ENCODE results near the gene WTAP. TPM values are rescaled to one million over a fixed set of nuclear protein-coding genes. Genes with fewer than 3 reads are reported as not detected.
"Not testable (repeated sequence)": the region's sequence is repeated elsewhere in the genome, so short reads cannot be mapped to it uniquely, and the experiment has no call there.

WTAP gene
- total RNA-seq, 1 experiment from 2014 or later, result 44.7 TPM

- Histone ChIP-seq H3K36me3 (ENCODE audit: low read depth) (peaks cover 60% of the 10 kb centered on the region), H4K20me1 (ENCODE audit: insufficient read depth) (peaks cover 5% of the 10 kb centered on the region), H3K4me3 (no peak overlapping the region), H3K27me3 (ENCODE audit: insufficient read depth, low read depth) (no peaks in the 10 kb centered on the region), H3F3A (ENCODE audit: insufficient read depth, low read depth) (peaks cover 20% of the 10 kb centered on the region; the same call in 1 of the 2 replicates), H3K79me2 (ENCODE audit: low read depth) (peaks cover 18% of the 10 kb centered on the region), H3K4me2 (no peak overlapping the region), H3K27ac (no peak overlapping the region), H3K4me1 (replicated peaks; ENCODE audit: insufficient read depth) (no peaks in the 10 kb centered on the region), H3K9me3 (ENCODE audit: insufficient read depth, low read depth) (no peaks in the 10 kb centered on the region), H2AFZ (no peak overlapping the region), H3K9me2 (ENCODE audit: insufficient read depth) (no peaks in the 10 kb centered on the region)
- intact Hi-C loops (cut with micrococcal nuclease; ENCODE audit: unreplicated experiment), result no loop called here
- no TSS peak for BruUV-seq (replicated peaks)
- POLR2A ChIA-PET (ENCODE audit: unreplicated experiment), result no interaction called here
- TF ChIP-seq CTCF (conservative IDR thresholded peaks at IDR 0.05), result no peak
- no peak for TF ChIP-seq EZH2 (IDR thresholded peaks at IDR 0.05; ENCODE audit: low read depth)
- no peak for DNase-seq
- CTCF ChIA-PET, result no interaction called here
Observed at GRCh38 chr6:159745081-159745480, 17.8 kb downstream of the WTAP start.

- Histone ChIP-seq H3K36me3 (ENCODE audit: low read depth) (peaks cover 58% of the 10 kb centered on the region), H3K4me1 (replicated peaks; ENCODE audit: insufficient read depth) (no peaks in the 10 kb centered on the region), H3K9me3 (ENCODE audit: insufficient read depth, low read depth) (no peaks in the 10 kb centered on the region), H3K4me3 (no peak overlapping the region), H3K9me2 (ENCODE audit: insufficient read depth) (no peaks in the 10 kb centered on the region), H3K27me3 (ENCODE audit: insufficient read depth, low read depth) (no peaks in the 10 kb centered on the region), H3F3A (ENCODE audit: insufficient read depth, low read depth) (peaks cover 14% of the 10 kb centered on the region; the same call in 1 of the 2 replicates), H3K79me2 (ENCODE audit: low read depth) (peaks cover 12% of the 10 kb centered on the region; the same call in 1 of the 2 replicates), H2AFZ (no peak overlapping the region), H4K20me1 (ENCODE audit: insufficient read depth) (peaks cover 5% of the 10 kb centered on the region), H3K27ac (no peak overlapping the region), H3K4me2 (no peak overlapping the region)
- ChIA-PET POLR2A (ENCODE audit: unreplicated experiment) (no interaction called here), CTCF (no interaction called here)
- intact Hi-C loops (cut with micrococcal nuclease; ENCODE audit: unreplicated experiment), result no loop called here
- no peak for DNase-seq
- TF ChIP-seq CTCF (conservative IDR thresholded peaks at IDR 0.05) (no peak), EZH2 (IDR thresholded peaks at IDR 0.05; ENCODE audit: low read depth) (no peak)
- no TSS peak for BruUV-seq (replicated peaks)
Observed at GRCh38 chr6:159746759-159747158, 19.5 kb downstream of the WTAP start.

- Histone ChIP-seq H3K79me2 (ENCODE audit: low read depth) (peaks cover 10% of the 10 kb centered on the region; the same call in 1 of the 2 replicates), H3F3A (ENCODE audit: insufficient read depth, low read depth) (peaks cover 14% of the 10 kb centered on the region; the same call in 1 of the 2 replicates), H3K36me3 (ENCODE audit: low read depth) (peaks cover 52% of the 10 kb centered on the region)
- H3K4me2 ChIP-seq; H3K9me3 ChIP-seq (ENCODE audit: insufficient read depth, low read depth); CTCF ChIA-PET; H3K4me1 ChIP-seq (replicated peaks; ENCODE audit: insufficient read depth); H3K27ac ChIP-seq; H4K20me1 ChIP-seq (ENCODE audit: insufficient read depth); H2AFZ ChIP-seq; DNase-seq; POLR2A ChIA-PET (ENCODE audit: unreplicated experiment); H3K4me3 ChIP-seq; H3K27me3 ChIP-seq (ENCODE audit: insufficient read depth, low read depth); H3K9me2 ChIP-seq (ENCODE audit: insufficient read depth); BruUV-seq (replicated peaks); intact Hi-C loops (cut with micrococcal nuclease; ENCODE audit: unreplicated experiment): not testable (repeated sequence)
Observed at GRCh38 chr6:159748127-159748526, 20.8 kb downstream of the WTAP start.

- Histone ChIP-seq H3K27ac (no peak overlapping the region), H3K4me1 (replicated peaks; ENCODE audit: insufficient read depth) (no peaks in the 10 kb centered on the region), H3K36me3 (ENCODE audit: low read depth) (peaks cover 36% of the 10 kb centered on the region)
Observed at GRCh38 chr6:159751448-159751847, 24.1 kb downstream of the WTAP start.

More at GRCh38 chr6:159751448-159751847, 24.1 kb downstream of the WTAP start:
- Histone ChIP-seq H2AFZ (no peak overlapping the region), H3K4me2 (no peak overlapping the region), H3F3A (ENCODE audit: insufficient read depth, low read depth) (peaks cover 27% of the 10 kb centered on the region), H3K4me3 (no peak overlapping the region), H3K9me3 (ENCODE audit: insufficient read depth, low read depth) (no peaks in the 10 kb centered on the region), H3K27me3 (ENCODE audit: insufficient read depth, low read depth) (no peaks in the 10 kb centered on the region), H3K9me2 (ENCODE audit: insufficient read depth) (no peaks in the 10 kb centered on the region), H4K20me1 (ENCODE audit: insufficient read depth) (peaks cover 8% of the 10 kb centered on the region), H3K79me2 (ENCODE audit: low read depth) (no peaks in the 10 kb centered on the region)
- ChIA-PET POLR2A (ENCODE audit: unreplicated experiment) (no interaction called here), CTCF (no interaction called here)
- no TSS peak for BruUV-seq (replicated peaks)
- TF ChIP-seq EZH2 (IDR thresholded peaks at IDR 0.05; ENCODE audit: low read depth) (no peak), CTCF (conservative IDR thresholded peaks at IDR 0.05) (no peak)
- intact Hi-C loops (cut with micrococcal nuclease; ENCODE audit: unreplicated experiment), result no loop called here
- no peak for DNase-seq
